Lower leg skin (tissue), 3 donors: Measurements from ENCODE around the gene DOK5.

Experiments
- POLR2A ChIP-seq, 2 donors: fragments of 450-650 bp; IDR thresholded peaks; one replicate each; pipeline ENCODE4 v1.6.1; 2016 to 2017; ENCODE audit warnings: antibody characterized with exemption in 2 of 2, mild to moderate bottlenecking in 1 of 2, moderate library complexity in 1 of 2
- TF ChIP-seq, protein P1 (sequence below), 3 donors: fragments of 450-650 bp; IDR thresholded peaks; one replicate each; pipeline ENCODE4 v1.5.1; 2016; ENCODE audit warnings: antibody characterized with exemption in 3 of 3, mild to moderate bottlenecking in 3 of 3, moderate library complexity in 2 of 3

DNA sequence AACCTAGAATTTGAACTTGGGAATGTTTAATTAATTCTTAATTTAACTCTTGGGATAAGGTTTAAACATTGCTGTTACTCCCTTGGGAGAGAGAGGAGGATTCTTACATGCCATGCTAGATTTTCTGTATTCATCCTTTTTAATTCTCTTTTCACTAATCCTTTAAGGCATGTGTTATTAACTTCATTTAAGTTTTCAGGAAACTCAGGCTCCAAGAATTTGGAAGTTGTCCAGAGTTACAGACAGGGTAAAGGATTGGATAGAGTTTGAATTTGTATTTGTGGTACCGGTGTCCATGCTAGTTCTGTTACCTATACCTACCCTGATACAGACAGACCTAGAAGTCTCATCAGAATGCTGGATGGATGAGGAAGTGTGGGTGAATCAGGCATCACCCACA lies 23.7 kb downstream of the DOK5 start:
- TF ChIP-seq, protein P1, sequence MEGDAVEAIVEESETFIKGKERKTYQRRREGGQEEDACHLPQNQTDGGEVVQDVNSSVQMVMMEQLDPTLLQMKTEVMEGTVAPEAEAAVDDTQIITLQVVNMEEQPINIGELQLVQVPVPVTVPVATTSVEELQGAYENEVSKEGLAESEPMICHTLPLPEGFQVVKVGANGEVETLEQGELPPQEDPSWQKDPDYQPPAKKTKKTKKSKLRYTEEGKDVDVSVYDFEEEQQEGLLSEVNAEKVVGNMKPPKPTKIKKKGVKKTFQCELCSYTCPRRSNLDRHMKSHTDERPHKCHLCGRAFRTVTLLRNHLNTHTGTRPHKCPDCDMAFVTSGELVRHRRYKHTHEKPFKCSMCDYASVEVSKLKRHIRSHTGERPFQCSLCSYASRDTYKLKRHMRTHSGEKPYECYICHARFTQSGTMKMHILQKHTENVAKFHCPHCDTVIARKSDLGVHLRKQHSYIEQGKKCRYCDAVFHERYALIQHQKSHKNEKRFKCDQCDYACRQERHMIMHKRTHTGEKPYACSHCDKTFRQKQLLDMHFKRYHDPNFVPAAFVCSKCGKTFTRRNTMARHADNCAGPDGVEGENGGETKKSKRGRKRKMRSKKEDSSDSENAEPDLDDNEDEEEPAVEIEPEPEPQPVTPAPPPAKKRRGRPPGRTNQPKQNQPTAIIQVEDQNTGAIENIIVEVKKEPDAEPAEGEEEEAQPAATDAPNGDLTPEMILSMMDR (IDR thresholded peaks at IDR 0.05) = no peak
- TF ChIP-seq POLR2A (IDR thresholded peaks at IDR 0.05) = no peak
